Fibroblast of peridontal ligament (primary cell): ENCODE data around the gene NLRX1.
"Not testable (repeated sequence)": the region's sequence is repeated elsewhere in the genome, so short reads cannot be mapped to it uniquely, and the experiment has no call there.

ENCODE experiments used
- DNase-seq: peaks from one replicate; pipeline ENCODE4 v3.0.0-alpha.2; 2010; ENCODE audit errors: extremely low read depth

NLRX1 gene

GRCh38 chr11:119153049-119153818 is 15.3 kb upstream of the NLRX1 start:
- DNase-seq = no peak

- DNase-seq = no peak
These were observed 14.3 kb upstream of the NLRX1 start for GRCh38 chr11:119154178-119154577.

GRCh38 chr11:119155733-119156492 is 12.6 kb upstream of the NLRX1 start:
- DNase-seq = no peak

- DNase-seq = no peak
These were observed 12.0 kb upstream of the NLRX1 start for GRCh38 chr11:119156496-119156895.

GRCh38 chr11:119157063-119157462 is 11.5 kb upstream of the NLRX1 start:
- DNase-seq = no peak

GRCh38 chr11:119158467-119158866 is 10.1 kb upstream of the NLRX1 start:
- no peak for DNase-seq

GRCh38 chr11:119160151-119160550 is 8.4 kb upstream of the NLRX1 start:
- no peak for DNase-seq

- no peak for DNase-seq
These were observed 6.7 kb upstream of the NLRX1 start for GRCh38 chr11:119161871-119162270.

- DNase-seq = peak; percentile 19
These were observed 2.0 kb upstream of the NLRX1 start for GRCh38 chr11:119166368-119167076.

- not testable (repeated sequence) for DNase-seq
These were observed 1.5 kb upstream of the NLRX1 start for GRCh38 chr11:119167077-119167458.

- DNase-seq = no peak
These were observed 592 bp upstream of the NLRX1 start for GRCh38 chr11:119167933-119168332.

GRCh38 chr11:119169282-119169719 is 776 bp downstream of the NLRX1 start:
- peak; percentile 33 for DNase-seq

GRCh38 chr11:119172513-119172912 is 4.0 kb downstream of the NLRX1 start:
- DNase-seq = no peak

GRCh38 chr11:119173453-119173852 is 4.9 kb downstream of the NLRX1 start:
- no peak for DNase-seq

GRCh38 chr11:119175493-119176077 is 7.1 kb downstream of the NLRX1 start:
- peak; percentile 12 for DNase-seq

GRCh38 chr11:119178166-119178680 is 9.7 kb downstream of the NLRX1 start:
- DNase-seq = no peak

- DNase-seq = no peak
These were observed 10.8 kb downstream of the NLRX1 start for GRCh38 chr11:119179342-119179741.

GRCh38 chr11:119179983-119180382 is 11.5 kb downstream of the NLRX1 start:
- no peak for DNase-seq

- no peak for DNase-seq
These were observed 12.5 kb downstream of the NLRX1 start for GRCh38 chr11:119180729-119181676.

- no peak for DNase-seq
These were observed 13.3 kb downstream of the NLRX1 start for GRCh38 chr11:119181677-119182412.
